ENCODE results near the gene PTH2R. TPM values are rescaled to one million over a fixed set of nuclear protein-coding genes. Genes with fewer than 3 reads are reported as not detected.
"Not testable (repeated sequence)": the region's sequence is repeated elsewhere in the genome, so short reads cannot be mapped to it uniquely, and the experiment has no call there.

Gene PTH2R
- polyA plus RNA-seq, 1 of the 3 experiments (the other 2 are of a cell fraction): 4.0 TPM

- H3K4me2 ChIP-seq; POLR2A ChIA-PET; CTCF ChIA-PET; H3F3A ChIP-seq (replicated peaks; ENCODE audit: insufficient read depth); H2AFZ ChIP-seq (ENCODE audit: low read depth); H3K36me3 ChIP-seq (replicated peaks in 1 of 2; ENCODE audit: control insufficient read depth in 1 of 2, insufficient read depth in 2 of 2, low read length in 1 of 2); DNase-seq; H3K4me1 ChIP-seq (ENCODE audit: control insufficient read depth in 1 of 2, insufficient read depth in 2 of 2, low read depth in 1 of 2, low read length in 1 of 2); H3K4me3 ChIP-seq (ENCODE audit: low read depth in 2 of 2, low read length in 1 of 2); H3K79me2 ChIP-seq (ENCODE audit: insufficient read depth); H3K27me3 ChIP-seq (ENCODE audit: insufficient read depth); H4K20me1 ChIP-seq (ENCODE audit: insufficient read depth); H3K27ac ChIP-seq (ENCODE audit: low read depth in 2 of 2, low read length in 1 of 2); H3K9me2 ChIP-seq; H3K9ac ChIP-seq; H3K9me3 ChIP-seq: not testable (repeated sequence)
- WGBS (ENCODE audit: low lambda C conversion rate): 37% methylated on average over 6 of the region's 8 CpGs
These were observed 75.9 kb downstream of the PTH2R start for GRCh38 chr2:208482453-208483015.

- Histone ChIP-seq H3K4me1 (ENCODE audit: control insufficient read depth in 1 of 2, insufficient read depth in 2 of 2, low read depth in 1 of 2, low read length in 1 of 2) (no peaks in the 10 kb centered on the region), H2AFZ (ENCODE audit: low read depth) (no peak overlapping the region), H4K20me1 (ENCODE audit: insufficient read depth) (no peaks in the 10 kb centered on the region), H3K79me2 (ENCODE audit: insufficient read depth) (no peaks in the 10 kb centered on the region), H3K36me3 (replicated peaks in 1 of 2; ENCODE audit: control insufficient read depth in 1 of 2, insufficient read depth in 2 of 2, low read length in 1 of 2) (no peaks in the 10 kb centered on the region), H3K9me3 (no peaks in the 10 kb centered on the region), H3K4me2 (no peak overlapping the region), H3K9ac (no peak overlapping the region), H3F3A (replicated peaks; ENCODE audit: insufficient read depth) (no peaks in the 10 kb centered on the region), H3K27me3 (ENCODE audit: insufficient read depth) (no peaks in the 10 kb centered on the region), H3K4me3 (ENCODE audit: low read depth in 2 of 2, low read length in 1 of 2) (no peak overlapping the region), H3K9me2 (0 out of 2 replicates have a peak, but pooled peaks cover 2% of the 10 kb centered on the region), H3K27ac (ENCODE audit: low read depth in 2 of 2, low read length in 1 of 2) (no peak overlapping the region)
- WGBS (ENCODE audit: low lambda C conversion rate): 38% methylated on average over 3 of the region's 3 CpGs
- TF ChIP-seq USF2 (IDR thresholded peaks at IDR 0.05; ENCODE audit: borderline replicate concordance, low read depth, low read length): no peak
- TF ChIP-seq JUND (IDR thresholded peaks at IDR 0.05): no peak
- TF ChIP-seq FOXJ3 (CRISPR knock-in tag; IDR thresholded peaks at IDR 0.05): no peak
- TF ChIP-seq GABPA (IDR thresholded peaks at IDR 0.05; ENCODE audit: low read depth): no peak
- no peak for TF ChIP-seq NFIC (IDR thresholded peaks at IDR 0.05; ENCODE audit: borderline replicate concordance)
- TF ChIP-seq ZBTB33 (IDR thresholded peaks at IDR 0.05; ENCODE audit: borderline replicate concordance, low read depth): no peak
- no peak for TF ChIP-seq IRF3 (IDR thresholded peaks at IDR 0.05; ENCODE audit: low read depth, low read length)
- no peak for TF ChIP-seq RCOR1 (IDR thresholded peaks at IDR 0.05; ENCODE audit: low read length)
- no peak for TF ChIP-seq GATA2 (CRISPR knock-in tag; IDR thresholded peaks at IDR 0.05)
- TF ChIP-seq MAX (IDR thresholded peaks at IDR 0.05; ENCODE audit: low read depth): no peak
- TF ChIP-seq REST (IDR thresholded peaks at IDR 0.05; ENCODE audit: low read depth, low read length): no peak
- TF ChIP-seq TEAD4 (IDR thresholded peaks at IDR 0.05; ENCODE audit: borderline replicate concordance, insufficient read depth): no peak
- no peak for TF ChIP-seq NRF1 (IDR thresholded peaks at IDR 0.05; ENCODE audit: low read depth, low read length)
- no peak for TF ChIP-seq RAD21 (IDR thresholded peaks at IDR 0.05; ENCODE audit: low read length)
- no peak for TF ChIP-seq POLR2AphosphoS5 (IDR thresholded peaks at IDR 0.05; ENCODE audit: low read depth, low read length)
- TF ChIP-seq USF1 (IDR thresholded peaks at IDR 0.05; ENCODE audit: borderline replicate concordance, low read depth): no peak
- TF ChIP-seq YY1 (IDR thresholded peaks at IDR 0.05; ENCODE audit: low read depth): no peak
- TF ChIP-seq CHD2 (IDR thresholded peaks at IDR 0.05; ENCODE audit: low read length, partially characterized antibody): no peak
- TF ChIP-seq EP300 (IDR thresholded peaks at IDR 0.05; ENCODE audit: borderline replicate concordance in 1 of 2, low read depth in 1 of 2, low read length in 1 of 2): no peak
- no peak for TF ChIP-seq MXI1 (IDR thresholded peaks at IDR 0.05; ENCODE audit: low read depth, low read length)
- POLR2A ChIA-PET: no interaction called here
- no peak for DNase-seq
- CTCF ChIA-PET: no interaction called here
These were observed 78.8 kb downstream of the PTH2R start for GRCh38 chr2:208485390-208485789.
